ENCODE data around the gene TRIM33.
"Not testable (repeated sequence)": the region's sequence is repeated elsewhere in the genome, so short reads cannot be mapped to it uniquely, and the experiment has no call there.

Gene TRIM33

DNA sequence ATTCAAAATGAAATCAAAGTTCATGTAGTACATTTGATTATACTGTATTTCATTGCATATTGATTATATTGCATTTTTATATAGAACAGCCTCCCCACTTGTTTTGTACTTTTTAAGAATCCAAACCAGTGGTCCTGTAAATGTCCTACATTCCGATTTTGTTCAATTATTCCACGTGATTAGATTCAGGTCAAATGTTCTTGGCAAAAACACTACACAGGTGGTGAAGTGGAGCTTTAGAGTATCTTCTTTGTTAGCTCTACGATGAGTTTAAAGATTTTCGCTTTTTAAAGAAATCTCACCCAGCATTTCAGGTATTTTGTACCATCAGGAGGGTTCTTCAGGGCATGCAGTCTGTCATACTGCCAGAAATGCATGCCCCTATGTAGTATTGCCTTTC is 120.6 kb downstream of the TRIM33 start:
- DNase-seq, result no peak

DNA sequence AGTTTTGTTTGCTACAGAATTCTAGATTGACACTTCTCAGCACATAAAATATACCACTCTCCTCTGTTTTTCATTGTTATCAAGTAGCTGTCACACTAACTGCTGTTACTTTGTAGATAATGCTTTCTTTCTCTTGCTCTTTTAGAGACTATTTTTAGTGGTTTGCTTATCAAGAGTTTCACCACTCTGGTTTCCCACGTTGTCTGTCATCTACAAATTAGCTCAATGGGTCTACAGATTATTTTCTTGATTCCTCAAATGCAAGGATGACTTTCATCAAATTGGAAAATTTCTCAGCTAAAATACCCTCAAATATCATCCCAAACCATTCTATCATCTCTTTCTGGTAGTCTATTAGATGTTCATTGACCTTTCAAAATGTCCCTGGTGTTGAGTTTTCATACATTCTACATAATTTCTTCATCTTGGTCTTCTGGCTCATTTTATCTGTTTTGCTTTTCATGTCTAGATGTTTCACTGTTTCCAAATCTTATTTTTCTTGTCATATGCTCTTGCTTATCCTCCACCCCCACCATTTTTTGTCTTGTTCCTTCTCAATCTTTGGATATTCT is 122.5 kb downstream of the TRIM33 start:
- DNase-seq, result no peak

DNA sequence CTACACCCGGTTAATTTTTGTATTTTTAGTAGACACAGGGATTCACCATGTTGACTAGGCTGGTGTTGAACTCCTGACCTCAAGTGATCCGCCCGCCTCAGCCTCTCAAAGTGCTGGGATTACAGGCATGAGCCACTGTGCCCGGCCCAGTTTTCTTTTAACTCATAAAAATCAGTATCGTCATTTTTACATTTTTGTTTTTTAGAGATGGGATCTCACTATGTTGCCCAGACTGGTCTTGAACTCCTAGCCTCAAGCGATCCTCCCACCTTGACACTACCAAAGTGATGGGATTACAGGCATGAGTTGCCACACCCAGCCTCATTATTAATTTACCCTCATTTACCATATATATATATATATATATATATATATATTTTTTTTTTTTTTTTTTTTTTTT is 123.4 kb downstream of the TRIM33 start:
- DNase-seq, result not testable (repeated sequence)

GRCh38 chr1:114387010-114387360 is 124.0 kb downstream of the TRIM33 start:
- DNase-seq, result no peak

- DNase-seq, result no peak
Observed at GRCh38 chr1:114386129-114387009, 124.6 kb downstream of the TRIM33 start.

DNA sequence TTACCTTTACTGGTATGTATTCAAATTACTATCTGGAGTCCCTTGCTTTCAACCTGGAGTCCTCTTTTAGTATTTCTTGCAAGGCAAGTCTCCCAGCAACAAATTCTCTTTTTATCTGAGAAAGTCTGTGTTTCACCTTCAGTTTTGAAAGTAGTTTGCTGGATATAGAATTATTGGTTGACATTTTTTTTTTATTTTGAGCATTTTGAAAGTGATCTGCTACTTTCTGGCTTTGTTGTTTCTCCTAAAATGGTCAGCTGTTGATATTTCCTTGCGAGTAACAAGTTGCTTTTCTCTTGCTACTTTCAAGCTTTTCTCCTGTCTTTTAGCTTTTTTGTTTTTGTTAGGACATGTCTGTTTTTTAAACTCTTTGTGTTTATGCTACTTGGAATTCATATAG is 126.1 kb downstream of the TRIM33 start:
- DNase-seq, result no peak

GRCh38 chr1:114379987-114380386 is 131.0 kb downstream of the TRIM33 start:
- DNase-seq, result no peak

DNA sequence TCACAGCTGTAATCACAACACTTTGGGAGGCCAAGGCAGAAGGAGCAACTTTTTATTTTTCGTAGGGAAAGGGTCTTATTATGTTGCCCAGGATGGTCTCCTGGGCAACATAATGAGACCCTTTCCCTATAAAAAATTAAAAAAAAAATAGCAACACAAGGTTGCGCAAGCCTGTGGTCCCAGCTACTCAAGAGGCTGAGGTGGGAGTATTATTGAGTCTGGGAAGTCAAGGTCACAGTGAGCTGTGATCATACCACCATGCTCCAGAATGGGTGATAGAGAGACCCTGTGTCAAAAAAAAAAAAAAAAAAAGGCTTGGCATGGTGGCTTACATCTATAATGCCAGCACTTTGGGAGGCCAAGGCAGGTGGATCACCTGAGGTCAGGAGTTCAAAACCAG is 131.6 kb downstream of the TRIM33 start:
- DNase-seq, result no peak

DNA sequence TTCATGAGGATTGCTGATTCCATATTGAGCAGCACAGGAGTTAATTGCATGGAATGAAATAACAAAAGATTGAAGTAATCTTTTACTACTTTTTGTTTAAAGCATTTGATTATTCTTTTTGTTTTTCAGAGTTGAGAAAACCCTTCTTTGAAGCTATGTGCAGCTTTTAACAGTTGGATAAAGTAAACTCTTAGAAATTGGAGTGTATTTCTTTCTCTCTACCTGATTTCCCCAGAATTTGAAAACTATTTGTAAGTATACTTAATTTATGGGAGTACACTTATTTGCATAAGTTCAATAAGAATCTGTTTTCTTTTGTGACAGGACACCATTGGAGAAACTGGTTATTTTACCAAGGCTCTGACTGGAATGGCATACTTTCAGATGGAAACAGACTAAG is 133.6 kb downstream of the TRIM33 start:
- DNase-seq, result no peak

- no peak for DNase-seq
Observed at GRCh38 chr1:114369930-114370329, 141.1 kb downstream of the TRIM33 start.

DNA sequence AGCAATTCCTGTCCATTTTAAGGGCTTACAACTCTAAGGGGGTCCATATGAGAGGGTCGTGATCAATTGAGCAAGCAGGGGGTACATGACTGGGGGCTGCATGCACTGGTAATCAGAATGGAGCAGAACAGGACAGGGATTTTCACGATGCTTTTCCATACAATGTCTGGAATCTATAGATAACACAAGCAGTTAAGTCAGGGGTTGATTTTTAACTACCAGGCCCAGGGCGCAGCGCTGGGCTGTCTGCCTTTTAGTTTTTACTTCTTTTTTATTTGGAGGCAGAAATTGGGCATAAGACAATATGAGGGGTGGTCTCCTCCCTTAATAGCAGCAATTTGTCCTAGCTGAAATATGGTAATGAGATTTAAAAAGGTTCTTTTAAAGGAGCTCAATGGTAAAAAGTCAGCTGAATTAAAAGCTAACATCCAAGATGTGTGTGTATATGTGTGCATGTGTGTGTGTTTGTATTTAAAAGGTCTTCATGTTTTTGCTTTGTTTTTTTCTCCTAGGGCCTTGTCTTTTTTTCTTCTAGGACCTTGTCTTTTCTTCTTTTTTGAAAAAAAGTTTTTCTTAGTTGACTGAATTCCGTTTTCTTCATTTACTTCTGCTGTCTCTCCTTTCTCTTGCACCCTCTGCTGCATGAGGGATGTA is 141.6 kb downstream of the TRIM33 start:
- not testable (repeated sequence) for DNase-seq

DNA sequence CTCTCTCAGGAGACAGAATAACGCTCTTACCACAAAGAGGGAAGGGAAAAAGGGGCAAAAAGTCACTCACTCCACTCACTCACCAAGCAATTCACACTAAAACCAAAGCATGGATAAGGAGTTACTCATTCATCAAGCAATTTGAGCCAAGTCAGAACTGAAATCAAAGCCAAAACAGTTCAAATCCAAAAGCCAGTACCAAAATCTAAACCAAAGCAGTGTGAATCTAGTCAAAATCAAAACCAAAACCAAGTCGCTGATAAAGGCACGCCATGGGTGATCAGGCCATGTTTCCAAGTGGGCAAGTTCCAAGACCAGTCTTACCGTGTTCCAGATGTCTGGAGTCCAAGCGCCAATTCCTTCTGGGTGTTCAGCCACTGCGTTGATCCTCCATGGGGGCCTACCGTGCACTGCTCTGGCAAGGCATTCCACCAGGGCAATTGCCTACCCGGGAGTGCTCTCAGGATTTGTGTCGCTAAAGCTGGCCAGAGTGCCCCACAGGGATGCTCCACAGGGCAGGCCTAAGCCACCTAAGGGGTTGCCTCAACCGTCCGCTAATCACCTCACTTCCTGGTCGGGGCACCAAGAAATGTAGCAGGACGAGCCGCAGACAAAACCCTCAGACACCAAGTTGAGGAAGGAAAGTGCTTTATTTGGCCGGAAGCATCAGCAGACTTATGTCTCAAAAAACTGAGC is 142.3 kb downstream of the TRIM33 start:
- no peak for DNase-seq

- DNase-seq, result no peak
Observed at GRCh38 chr1:114367810-114368209, 143.2 kb downstream of the TRIM33 start.

DNA sequence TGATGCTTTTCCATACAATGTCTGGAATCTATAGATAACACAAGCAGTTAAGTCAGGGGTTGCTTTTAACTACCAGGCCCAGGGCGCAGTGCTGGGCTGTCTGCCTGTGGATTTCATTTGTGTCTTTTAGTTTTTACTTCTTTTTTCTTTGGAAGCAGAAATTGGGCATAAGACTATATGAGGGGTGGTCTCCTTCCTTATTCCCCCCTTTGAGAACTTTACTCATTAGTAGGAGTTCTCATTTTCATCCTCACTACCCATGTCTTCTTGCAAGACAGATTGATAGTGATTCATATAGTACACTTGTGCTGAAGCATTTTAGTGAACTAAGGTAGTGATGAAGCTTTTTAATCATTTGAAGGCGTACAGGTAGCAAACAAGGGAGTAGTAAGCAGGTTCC is 147.8 kb downstream of the TRIM33 start:
- DNase-seq, result not testable (repeated sequence)

DNA sequence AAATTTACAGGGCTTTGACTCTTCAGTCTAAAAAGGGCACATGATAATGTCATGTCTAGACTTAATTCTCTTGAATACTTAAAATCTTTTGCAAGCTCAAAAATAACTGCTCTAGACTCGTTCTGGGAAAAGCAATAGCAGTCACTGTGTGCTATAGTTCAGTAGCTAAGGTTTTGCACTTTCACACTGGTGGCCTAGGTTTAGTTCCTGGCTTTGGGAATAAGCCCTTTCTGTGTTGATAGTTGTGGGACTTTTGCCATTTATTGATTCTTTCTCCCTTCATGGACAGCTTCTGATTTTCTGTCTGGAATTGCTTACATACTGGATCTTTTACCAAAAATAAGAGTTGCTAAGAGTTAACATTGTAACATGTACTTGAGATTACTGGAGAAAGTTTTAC is 151.2 kb downstream of the TRIM33 start:
- no peak for DNase-seq

DNA sequence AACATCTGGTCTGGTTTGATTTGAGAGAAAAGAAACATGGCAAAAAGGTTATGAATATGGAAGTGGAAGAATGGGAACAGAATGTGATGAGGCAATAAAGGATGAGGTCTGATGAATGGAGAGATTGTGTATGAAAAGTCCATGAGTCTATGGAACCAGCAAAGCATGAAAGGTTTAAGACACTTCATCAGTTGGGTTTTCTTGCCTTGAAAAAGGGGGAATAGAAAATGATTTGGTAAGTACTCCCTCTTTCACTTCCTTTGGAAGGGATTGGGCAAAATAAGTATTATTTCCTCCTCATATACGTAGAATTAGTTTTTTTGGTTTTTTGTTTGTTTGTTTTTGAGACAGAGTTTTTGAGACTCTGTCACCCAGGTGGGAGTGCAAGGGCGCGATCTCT is 155.8 kb downstream of the TRIM33 start:
- DNase-seq, result no peak

DNA sequence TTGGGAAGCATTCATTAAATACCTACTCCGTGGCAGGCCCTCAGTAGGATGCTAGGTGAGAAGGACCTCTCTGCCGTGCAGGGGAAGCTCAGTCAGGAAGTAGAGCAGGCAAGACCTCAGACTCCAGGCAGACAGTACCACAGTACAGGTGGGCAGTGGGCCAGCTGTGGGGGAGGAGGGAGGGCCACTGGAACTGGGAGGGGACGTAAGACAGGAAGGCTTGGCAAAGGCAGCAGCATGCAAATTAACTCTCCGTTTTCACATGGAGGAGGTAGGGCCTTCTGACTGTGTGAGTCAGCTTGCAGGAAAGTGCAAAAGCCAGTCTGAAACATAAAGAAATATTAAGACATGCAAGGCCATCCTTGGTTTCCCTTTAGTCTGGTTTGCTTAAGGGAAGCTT is 157.7 kb downstream of the TRIM33 start:
- DNase-seq, result peak; percentile 63

DNA sequence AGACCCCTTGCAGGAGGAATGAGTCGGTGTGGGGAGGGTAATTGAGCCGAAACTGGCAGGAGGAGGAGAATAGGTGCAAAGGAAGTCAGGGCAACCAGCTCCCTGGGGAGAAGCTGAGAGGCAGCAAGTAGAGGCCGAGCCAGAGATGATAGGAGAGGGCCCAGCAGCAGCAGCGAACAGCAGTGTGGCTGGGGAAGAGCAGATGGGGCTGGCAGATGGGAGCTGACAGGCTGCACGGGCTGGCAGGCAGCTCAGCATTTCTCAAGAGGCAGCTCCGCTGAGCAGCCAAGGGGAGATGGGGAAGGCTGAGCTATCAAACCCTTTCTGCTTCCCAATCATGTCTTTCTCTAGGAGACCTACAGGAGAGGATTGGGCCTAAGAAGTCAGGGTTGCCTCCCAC is 158.2 kb downstream of the TRIM33 start:
- no peak for DNase-seq

- no peak for DNase-seq
Observed at GRCh38 chr1:114350731-114351445, 160.1 kb downstream of the TRIM33 start.

DNA sequence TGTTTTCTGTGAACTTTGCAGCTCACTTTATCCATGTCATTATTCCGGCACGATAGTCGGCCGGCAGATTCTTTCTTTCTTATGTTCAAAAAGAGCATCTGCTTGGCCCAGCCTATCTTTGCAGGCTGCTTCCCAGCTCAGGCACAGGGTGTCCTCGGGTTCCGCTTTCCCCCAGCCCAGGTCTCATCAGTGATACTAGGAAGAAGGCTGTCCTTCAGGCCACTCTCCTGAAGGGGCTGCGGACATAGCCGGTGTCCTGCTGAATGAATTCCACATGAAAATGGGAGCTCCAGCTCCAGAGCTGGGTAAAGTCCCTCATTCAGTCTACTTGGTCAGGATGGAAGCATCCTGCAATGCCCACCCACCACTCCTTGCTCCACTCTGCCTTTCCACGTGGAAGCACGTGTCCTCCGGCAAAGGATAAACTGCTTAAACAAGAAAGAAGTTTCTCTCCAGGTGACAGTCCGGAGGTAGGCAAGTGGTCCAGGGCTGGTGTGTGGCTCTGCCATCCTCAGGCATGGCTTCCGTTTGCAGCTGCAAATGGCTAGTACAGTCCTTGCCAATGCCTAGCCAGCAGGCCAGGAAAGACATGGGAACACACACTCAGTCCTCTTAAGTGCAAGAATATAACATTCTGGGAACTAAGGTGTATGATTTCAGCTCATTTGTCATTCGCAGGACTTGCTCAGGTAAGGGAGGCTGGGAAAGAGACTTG is 161.0 kb downstream of the TRIM33 start:
- no peak for DNase-seq

DNA sequence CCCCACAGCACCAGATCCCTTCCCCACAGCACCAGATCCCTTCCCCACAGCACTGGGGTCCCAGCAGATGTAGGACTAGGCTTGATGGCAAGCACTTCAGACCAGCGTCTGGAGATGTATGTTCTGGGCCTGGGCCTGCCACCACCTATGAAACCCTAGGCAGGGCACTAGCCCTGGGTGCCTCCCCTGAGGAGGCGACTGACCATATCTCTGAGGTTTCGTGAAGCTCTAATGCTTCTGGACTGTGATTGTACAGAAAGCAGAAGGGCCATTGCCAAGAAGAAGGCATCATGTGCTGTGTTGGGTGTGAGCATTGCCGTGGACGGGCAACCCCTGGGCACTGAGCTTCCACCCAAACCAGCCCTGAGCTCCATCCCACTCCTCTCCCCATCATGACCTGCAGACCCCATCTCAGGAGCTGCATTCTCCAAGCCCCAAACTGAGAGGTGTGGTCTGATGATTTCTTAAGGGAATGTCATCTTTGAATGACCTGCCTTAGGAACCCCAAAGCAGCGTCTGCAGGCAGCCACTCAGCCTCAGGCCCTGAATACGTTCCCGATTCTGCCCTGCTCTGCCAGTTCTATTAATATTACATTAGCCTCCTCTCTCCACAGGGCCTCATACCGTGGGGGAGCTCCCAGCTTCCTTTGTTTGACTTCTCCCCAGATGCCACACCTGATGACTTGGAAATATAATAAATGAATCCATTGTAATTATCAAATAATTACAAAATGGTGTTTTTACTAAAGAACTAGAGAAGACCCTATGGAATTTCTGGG is 163.4 kb downstream of the TRIM33 start:
- no peak for DNase-seq

All from NCI-H1105 (cell line).